Occipital lobe (tissue), 2 donors: ENCODE data around the gene NFATC2. TPM values are rescaled to one million over a fixed set of nuclear protein-coding genes. Genes with fewer than 3 reads are reported as not detected.
"Not testable (repeated sequence)": the region's sequence is repeated elsewhere in the genome, so short reads cannot be mapped to it uniquely, and the experiment has no call there.

Experiments
- DNase-seq: peaks from one replicate; lab custom pipeline; 2025; lab: John Stamatoyannopoulos, UW
- total RNA-seq: library from RNA; depleted of rRNA; stranded (reverse); fragments of >200 nt; gene quantifications from one replicate; pipeline ENCODE4 v1.2.3, GENCODE V29; 2014

The NFATC2 gene
- total RNA-seq, 1 donor from 2014 or later = 0.47 TPM

DNA sequence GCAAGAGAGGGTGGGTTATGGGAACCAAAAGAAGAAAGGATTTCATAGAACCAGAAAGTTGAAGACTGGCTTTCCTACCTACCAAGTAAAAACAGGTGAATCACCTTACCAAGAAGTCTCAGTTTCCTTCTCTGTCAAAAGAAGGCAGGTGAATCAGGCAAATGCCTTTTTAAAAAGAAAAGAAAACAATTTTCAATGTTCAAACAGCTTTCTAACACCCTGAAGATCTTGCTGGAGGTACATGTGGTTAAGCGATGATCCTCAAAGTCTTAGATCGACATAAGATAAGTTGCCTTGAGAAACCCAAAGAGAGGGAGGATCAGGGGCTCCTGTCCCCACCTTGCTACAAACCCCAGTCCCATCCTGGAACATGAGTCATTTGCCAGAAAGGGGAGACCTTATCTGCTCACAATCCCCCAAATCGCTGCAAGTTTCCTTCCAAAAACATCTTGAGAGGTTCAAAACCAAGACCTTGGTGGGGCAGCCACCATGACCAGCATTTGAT lies 71.6 kb downstream of the NFATC2 start:
- no peak for DNase-seq

DNA sequence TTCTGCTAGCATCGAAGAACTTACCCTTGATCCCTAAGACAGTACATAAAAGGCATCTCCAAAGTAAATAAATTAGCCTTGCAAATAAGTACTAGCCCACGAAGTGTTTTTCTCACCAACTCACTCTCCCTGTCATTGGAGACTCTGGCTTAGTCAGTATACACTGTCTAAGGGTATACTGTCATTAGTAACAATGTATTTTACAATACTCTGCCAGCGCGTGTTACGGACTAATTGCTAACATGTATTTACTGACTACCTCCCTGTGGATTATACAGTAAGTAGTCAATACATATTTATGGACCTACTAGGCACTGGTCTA lies 72.1 kb downstream of the NFATC2 start:
- no peak for DNase-seq

DNA sequence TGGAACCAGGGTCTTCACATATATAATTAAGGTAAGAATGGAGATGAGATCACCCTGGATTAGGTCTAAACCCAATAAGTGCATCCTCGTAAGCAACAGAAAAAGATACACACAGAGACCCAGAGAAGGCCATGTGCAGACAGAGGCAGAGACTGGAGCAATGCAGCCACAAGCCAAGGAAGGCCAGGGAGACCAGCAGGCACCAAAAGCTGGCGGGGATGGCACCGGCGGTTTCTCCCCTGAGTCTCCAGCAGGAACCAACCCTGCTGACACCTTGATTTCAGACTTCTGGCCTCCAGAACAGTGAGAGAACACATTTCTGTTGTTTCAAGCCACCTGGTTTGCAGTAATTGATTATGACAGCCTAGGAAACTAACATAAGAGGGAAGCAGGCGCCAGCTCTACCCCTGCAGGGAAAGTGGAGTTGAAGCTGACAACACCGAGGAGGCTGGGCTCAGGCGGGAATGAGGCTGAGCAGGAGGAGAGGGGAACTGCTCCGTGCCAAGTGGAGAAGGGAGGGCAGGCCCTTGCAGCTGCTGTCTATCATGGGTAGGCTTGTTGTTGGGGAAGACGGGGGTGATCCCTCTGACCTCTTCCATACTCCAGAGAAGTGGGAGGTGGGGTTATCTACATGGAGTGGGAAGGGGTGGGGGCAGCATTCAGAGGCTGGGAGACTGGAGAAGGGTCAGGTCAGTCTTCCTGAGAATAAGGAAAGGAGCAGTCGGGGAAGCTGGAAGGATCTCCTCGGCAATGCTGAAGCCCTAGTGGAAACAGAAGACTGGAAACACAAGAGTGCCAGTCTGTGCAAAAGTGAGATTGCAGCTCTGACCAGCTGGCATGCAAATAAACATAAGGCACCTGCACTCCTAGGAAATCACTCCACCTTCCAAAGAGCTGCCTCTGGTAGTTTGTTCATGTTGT lies 72.7 kb downstream of the NFATC2 start:
- no peak for DNase-seq

DNA sequence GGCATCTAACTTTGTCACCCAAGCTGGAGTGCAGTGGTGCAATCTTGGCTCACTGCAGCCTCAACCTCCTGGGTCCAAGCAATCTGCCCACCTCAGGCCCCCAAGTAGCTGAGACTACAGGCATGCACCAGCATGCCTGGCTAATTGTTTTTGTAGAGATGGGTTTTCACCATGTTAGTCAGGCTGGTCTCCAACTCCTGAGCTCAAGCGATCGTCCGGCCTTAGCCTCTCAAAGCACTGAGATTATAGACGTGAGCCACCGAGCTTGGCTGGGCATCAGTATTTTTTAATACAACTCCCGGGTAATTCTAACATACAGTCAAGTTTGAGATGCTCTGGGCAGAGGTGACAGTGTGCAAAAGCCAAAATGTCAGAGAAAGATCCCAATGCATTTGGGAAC lies 73.5 kb downstream of the NFATC2 start:
- DNase-seq = no peak

DNA sequence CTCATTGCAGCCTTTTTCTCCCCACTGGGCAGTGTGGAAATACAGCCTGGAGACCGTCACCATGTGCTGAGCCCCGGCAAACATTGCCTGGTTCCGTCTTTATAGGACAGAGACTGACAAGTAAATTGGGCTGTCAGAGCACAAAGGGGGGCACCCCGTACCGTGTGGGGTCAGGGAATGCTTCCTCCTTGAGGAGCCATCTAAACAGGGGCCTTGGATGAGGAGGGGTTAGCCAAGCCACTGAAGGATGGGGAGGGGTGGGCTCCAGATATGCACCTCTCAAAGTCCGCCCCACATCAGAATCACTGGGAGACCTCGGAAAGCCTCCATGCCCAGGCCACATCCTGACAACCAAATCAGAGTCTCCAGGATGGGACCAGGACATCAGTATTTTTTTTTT lies 73.9 kb downstream of the NFATC2 start:
- DNase-seq = no peak

DNA sequence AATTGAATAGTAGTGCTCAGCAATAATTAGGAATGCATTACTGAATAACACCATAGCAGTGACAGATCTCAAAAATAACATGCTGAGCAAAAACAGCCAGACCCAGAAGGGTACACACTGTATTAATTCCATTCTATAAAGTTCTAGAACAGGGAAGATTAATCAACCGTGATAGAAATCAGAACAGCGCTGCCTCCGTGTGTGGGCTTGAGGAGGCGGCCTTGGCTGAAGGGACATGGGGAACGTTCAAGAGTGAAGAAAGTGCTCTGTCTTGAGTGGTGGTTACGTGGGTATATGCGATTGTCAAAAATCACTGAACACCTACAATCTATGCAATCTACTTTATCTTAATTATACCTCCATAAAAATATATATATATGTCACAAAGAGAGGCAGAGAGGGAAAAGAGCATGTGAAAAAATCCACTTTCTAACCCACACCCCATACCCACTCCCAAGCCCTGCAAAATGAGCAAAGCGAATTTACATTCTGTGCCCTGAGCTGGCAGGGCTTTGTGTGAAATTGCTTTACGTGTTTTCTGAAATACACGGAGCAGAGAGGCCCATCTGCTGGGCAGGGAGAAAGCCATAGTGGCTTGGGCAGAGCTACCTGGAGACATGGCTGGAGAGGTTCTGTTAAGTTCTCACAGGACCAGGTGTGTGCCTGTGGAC lies 74.4 kb downstream of the NFATC2 start:
- DNase-seq = no peak

DNA sequence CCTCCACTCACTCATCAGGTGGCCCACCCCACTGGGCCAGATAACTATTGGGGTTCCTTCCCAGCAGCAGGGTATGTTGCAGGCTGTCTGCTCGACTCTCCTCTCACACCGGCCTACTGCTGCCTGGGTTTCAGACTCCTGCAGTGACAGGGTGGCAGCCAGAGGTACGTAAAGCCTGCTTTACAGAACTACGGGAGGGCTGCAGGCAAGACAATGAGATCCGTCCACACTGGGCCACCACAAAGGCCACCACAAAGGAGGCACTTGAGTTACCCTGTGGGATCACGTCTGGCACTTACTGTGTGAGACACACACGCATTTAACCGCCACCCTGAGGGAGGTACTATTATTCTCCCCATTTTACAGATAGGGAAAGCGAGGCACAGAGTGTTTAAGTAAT lies 78.5 kb downstream of the NFATC2 start:
- DNase-seq = no peak

DNA sequence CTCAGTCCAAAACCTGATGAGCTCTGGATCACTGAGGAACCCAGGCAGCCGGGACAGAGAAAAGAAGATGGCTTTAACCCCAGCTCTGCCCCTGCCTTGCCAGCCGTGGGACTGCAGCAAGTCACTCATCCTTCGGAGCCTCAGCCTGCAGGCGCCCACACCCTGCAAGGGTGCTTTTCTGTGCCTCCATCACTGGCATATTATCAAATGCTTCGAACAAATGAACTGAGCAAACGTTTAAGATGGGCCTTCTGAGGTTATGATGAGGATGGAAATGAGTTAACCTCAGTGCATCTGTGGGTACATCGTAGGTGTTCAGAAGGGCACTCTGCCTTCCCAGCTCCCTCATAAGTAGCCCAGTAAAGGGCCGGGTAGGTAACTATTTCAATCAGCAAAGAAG lies 79.0 kb downstream of the NFATC2 start:
- no peak for DNase-seq

DNA sequence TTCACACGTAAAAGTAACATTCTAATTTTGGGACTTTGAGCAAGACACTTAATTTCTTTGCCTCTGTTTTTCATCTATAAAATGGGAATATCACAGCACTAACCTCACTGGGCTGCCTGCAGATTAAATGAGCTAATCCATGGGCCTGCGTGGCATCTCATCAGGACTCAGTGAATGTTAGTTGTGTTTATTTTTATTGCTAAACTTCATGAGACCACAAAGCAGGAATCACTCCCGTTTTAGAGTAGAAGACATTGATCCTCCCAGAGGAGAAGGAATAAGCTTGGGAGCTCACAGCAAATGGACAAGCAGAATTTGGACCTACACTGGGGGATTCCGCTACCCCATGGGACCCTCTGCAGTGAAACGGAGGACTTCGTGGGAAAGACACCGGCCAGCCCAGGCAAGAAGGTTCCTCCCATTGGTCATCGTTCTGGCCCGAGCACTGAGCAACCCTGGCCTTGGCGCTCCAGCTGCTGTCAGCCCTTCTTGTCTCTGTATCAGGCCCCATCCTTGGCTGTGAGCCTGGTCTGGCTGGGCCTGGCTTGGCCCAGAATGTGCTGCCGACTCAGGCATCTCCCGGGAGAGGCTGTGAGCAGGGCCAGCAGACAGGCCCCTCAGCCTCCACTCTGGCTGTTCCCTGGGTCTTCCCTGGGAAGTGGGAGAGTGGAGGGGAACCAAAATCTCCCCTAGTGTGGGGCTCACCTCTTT lies 79.8 kb downstream of the NFATC2 start:
- no peak for DNase-seq

DNA sequence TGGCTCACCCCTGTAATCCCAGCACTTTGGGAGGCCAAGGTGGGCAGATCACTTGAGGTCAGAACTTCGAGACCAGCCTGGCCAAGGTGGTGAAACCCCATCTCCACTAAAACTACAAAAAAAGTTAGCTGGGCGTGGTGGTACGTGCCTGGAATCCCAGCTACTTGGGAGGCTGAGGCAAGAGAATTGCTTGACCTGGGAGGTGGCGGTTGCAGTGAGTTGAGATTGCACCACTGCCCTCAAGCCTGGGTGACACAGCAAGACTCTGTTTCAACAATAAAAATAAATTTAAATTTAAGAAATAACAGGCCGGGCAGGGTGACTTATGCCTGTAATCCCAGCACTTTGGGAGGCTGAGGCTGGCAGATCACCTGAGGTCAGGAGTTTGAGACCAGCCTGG lies 80.7 kb downstream of the NFATC2 start:
- not testable (repeated sequence) for DNase-seq

DNA sequence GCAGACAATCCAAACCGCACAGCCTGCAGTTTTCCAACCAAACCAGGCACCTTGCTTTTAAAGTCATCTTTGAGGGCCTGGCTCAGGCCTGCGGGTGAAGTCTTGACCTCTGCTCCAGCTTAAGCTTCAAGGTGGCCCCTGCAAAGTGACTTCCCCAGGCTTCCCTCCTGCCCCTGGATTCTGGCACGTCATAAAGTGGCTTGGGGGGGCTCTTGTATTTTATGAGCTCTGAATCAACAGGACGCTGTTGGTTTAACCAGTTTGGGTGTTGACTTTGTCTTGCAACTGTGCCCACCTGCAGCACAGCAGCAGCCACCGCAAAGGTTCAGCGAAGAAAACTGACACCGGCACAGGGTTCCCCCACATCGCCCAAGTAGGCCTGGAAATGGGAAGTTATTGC lies 81.2 kb downstream of the NFATC2 start:
- DNase-seq = no peak

DNA sequence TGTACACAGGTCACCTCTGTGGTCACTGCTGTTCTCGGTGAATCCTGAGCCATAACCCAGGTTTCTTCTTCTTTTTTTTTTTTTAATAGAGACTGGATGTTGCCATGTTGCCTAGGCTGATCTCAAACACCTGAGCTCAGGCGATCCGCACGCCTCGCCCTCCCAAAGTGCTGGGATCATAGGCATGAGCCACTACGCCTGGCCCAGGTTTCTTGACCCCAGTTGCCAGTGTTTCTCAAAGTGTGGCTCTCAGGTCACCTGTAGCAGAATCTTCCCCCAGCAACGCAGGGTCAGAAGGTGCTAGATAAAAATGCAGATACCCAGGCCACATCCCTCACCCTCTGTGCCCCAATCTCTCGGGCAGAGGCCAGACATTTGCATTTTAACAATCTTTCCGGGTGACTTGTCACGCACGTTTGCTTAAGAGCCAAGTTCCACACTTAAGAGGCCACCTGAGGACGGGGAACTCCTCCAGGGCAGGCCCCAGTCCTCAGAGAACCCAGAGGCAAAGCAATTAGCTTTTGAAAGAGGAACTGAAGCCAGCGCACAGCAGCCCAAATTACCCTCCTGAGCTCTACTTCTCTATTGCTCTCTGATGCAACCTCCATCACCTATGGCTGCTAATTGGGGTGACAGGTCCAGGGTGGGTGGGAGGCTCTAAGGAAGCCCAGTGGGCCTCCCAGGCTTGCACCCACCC lies 81.8 kb downstream of the NFATC2 start:
- no peak for DNase-seq

DNA sequence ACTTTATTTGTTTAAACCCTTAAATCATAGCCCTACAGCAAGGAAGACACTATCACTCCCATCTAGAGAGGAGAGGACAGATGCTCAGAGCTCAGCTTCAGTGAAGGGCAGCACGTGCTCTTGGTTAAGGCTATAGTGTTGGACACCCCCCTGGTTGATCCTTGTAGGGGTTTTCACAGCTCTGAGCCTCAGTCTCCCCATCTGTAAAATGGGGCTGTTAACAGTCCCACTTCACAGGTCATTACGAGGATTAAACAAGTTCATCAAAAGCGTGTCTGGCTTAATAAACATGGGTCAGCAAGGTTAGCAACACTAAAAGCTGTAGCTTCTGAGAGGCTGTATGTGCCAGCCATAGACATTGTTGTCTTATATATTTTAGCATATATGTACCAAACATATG lies 82.4 kb downstream of the NFATC2 start:
- no peak for DNase-seq

DNA sequence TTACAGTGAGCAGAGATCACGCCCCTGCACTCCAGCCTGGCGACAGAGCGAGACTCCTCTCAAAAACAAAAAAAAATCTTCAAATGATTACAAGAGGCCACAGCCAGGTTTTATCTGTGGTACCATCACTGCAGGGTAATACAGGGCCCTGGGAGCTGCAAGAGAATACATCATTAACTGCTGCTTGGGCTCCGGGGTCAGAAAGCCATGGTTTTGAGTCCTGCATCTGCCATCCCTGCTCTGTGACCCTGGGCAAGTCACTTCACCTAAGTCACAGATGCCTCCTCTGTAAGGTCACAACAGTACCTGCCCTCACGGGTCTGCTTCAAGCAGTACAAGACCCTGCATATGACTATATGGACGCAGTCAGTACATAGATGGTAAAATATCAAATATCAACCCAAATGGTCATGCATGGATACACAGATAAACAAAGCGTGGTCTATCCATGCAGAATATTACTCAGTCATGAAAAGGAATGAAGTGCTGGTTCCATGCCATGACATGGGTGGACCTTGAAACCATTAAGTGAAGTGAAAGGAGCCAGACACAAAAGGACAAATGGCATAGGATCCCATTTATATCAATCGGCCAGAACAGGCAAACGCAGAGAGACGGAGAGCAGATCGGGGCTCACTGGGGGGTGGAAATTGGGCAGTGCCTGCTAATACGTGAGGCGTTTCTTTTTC lies 83.6 kb downstream of the NFATC2 start:
- no peak for DNase-seq

DNA sequence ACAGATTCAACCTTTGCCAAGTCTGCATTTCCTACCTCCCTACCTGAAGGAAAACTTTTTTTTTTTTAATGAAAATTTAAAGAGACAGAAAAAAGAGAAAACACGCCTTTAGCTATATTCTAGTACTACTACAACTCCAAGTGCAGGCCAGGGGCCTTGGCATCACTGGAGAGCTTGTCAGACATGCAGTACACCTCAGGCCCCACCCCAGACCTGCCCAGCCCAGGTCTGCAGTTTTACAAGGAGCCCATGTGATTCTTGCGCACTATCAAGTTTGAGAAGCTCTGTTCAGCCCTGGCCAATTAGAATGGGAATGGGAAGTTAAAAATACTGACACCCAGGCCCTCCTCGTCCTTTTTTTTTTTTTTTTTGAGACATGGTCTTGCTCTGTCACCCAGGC lies 85.0 kb downstream of the NFATC2 start:
- DNase-seq = no peak

DNA sequence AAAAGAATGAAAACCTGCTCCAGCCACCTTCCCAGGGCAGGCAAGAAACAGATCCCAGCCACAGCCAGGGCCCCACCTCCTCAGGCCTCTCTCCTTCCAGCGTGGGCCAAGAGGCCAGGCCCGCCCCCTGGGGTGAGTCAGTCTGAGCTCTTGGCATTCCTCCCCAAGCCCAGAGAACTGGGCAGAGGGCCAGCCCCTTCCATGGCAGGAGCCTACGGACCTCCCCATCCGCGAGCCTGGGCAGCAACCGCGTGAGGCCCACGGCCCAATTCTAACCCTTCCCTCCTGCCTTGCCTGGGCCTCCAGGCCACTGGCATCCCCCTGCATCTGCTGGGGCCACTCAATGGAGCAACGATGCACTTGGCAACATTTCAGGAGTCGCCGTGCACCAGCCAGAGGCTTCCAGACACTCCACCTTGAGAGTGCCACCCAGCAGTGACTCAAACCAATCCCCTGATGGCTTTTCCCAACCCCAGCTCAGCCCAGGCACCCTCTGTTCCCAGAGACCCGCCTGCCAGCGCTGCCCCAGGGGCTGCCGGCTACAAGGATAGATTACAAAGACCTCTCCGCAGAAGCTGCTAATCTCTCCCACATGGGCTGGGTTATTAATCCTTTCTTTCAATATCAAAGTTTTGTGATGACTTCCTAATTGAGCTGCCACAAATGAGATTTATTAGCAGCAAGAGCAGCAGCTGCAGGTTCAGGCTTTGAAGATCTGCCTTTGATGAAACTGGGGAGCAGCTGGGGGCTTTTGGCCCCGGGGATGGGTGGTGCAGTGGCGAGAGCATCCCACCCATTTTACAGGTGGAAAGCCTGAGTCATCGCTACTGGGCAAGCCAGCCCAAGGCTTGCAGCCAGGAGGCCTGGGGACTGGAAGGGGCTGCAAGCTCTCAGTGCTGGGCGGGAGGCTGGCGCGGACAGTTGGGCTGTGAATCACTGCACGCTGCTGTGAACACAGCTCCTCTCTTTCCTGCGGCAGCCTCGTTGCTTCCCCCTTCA lies 85.7 kb downstream of the NFATC2 start:
- DNase-seq = peak; percentile 77

DNA sequence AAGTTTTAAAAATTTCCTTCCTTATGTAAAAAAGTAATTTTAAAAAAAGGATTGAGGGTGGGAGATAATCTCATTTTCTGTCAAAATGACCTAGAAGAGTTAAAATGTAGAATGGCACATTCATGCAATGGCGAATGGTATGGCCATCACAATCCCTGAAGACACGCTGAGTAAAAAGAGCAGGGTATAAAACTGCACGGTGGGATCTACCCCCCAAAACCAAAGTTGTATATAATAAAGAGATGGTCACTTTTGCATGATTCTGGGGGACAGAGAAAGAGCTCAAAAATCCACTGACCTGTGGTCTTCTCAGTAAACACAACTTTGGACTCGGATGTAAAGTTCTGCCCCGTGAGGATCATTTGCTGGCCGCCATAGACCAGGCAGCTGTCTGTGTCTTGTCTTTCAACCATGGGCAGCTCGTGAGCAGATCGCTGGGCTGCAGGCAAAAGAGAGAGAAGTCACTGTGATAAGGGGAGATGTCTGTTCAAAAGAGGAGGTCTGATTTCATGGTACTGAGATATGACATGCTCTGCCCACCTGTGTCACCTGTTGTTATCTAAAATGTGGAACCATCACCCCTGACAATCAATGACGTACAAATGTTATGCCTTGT lies 88.2 kb downstream of the NFATC2 start:
- no peak for DNase-seq

DNA sequence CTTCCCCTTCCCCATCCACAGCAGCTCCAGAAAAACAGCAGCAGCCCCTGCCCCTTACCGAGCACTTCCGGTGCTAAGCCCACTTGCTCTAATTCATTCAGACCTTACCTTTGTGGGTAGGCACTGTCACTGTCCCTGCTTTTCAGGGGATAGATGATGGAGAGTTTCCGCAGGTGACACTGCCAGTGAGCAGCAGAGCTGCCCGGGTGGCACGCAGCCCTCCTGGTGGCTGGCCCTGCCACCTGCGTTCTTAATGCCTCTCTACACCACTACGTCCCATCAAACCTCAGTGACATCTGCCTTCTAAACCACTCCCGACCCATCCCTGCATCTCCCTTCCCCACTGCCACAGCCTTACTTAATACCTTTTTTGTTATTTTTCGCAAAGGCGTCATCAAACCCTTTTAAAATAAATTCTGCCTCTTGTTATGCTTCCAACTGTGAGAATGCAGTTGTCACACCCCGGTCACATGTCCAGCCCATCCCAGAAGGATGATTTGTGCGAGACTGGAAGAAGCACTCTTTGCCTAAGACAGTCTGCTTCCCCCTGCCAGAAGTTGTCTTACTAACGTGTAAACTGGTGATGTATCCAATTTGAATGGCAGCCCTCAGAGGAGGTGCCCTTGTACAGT lies 89.7 kb downstream of the NFATC2 start:
- no peak for DNase-seq

DNA sequence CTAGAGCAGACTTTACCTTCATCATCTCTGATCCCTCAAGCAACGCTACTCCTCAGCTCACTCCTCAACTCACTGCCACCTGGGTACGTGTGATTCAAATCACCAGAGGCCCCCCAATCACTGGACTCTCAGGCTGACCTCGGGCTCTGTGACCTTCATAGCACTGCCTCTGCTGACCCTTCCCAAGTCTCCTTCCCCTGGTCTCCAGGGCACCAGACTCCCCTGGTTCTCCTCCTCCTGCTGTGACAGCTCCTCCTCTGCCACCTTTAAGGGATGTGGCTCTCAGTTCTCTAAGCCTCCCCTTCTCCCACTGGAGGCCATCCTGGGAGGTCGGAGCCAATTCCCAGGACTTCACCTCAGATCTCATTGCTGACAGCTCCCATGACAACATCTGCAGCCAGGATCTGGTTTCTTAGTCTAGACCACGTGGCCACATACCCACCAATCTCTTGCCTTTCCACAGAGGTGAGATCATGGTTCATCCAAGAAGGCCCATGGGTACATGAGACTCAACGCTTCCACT lies 90.4 kb downstream of the NFATC2 start:
- DNase-seq = no peak
